Aorta (tissue), 5 donors: ENCODE data around the gene SRGAP2B. TPM values are rescaled to one million over a fixed set of nuclear protein-coding genes. Genes with fewer than 3 reads are reported as not detected.
"Not testable (repeated sequence)": the region's sequence is repeated elsewhere in the genome, so short reads cannot be mapped to it uniquely, and the experiment has no call there.

ENCODE experiments used
- ATAC-seq: fragments of 200-7000 bp; cut with Tn5 transposase; one replicate; pipeline ENCODE4 v1.9.1; 2022; ENCODE audit warnings: moderate library complexity; ENCODE audit not compliant: low FRiP score
- DNase-seq, 2 donors: peaks; one replicate each; pipeline ENCODE4 v3.0.0-alpha.2; 2020
- H3K27ac ChIP-seq, 2 donors: one replicate each; pipeline ENCODE4 v1.5.1; 2013; ENCODE audit warnings: low read length in 2 of 2, mild to moderate bottlenecking in 2 of 2, moderate library complexity in 2 of 2, control low read depth in 1 of 2, inconsistent platforms in 1 of 2, low read depth in 1 of 2
- H3K27me3 ChIP-seq, 2 donors: one replicate each; pipeline ENCODE4 v1.6.1; 2013; ENCODE audit warnings: control low read depth in 1 of 2, low read length in 1 of 2, mild to moderate bottlenecking in 1 of 2, moderate library complexity in 1 of 2; ENCODE audit not compliant: insufficient read depth in 2 of 2, control insufficient read depth in 1 of 2
- H3K36me3 ChIP-seq, 2 donors: one replicate each; pipeline ENCODE4 v1.6.1; 2013; ENCODE audit warnings: control low read depth in 1 of 2, low read length in 1 of 2, mild to moderate bottlenecking in 1 of 2; ENCODE audit not compliant: insufficient read depth in 2 of 2, control insufficient read depth in 1 of 2
- H3K4me1 ChIP-seq, 2 donors: one replicate each; pipeline ENCODE4 v1.6.1; 2013; ENCODE audit warnings: low read length in 2 of 2, control low read depth in 1 of 2, mild to moderate bottlenecking in 1 of 2, moderate library complexity in 1 of 2; ENCODE audit not compliant: insufficient read depth in 2 of 2, control insufficient read depth in 1 of 2
- H3K4me3 ChIP-seq, 2 donors: one replicate each; pipeline ENCODE4 v1.5.1; 2013; ENCODE audit warnings: low read length in 2 of 2, control low read depth in 1 of 2, mild to moderate bottlenecking in 1 of 2
- H3K9me3 ChIP-seq: one replicate; pipeline ENCODE4 v1.6.1; 2013; ENCODE audit warnings: mild to moderate bottlenecking, low read length; ENCODE audit not compliant: control insufficient read depth
- WGBS, 2 donors: extraction: QIAGEN DNeasy Blood & Tissue Kit; methylation state at CpG; one replicate each; pipeline ENCODE4 v1.1.7; 2013; 5-methylcytosine and 5-hydroxymethylcytosine counted together
- intact Hi-C, 2 donors: fragments of 100-400 bp; cut with DNase I; formaldehyde crosslinking; loops; one replicate each; pipeline versions ENCODE4 v1.14.2 to v1.15.0; 2022
- polyA plus RNA-seq, 2 donors: library from polyadenylated mRNA; stranded (reverse); fragments of 200-250 nt; gene quantifications; one replicate each; pipeline ENCODE4 v1.2.3, GENCODE V29; 2013
- total RNA-seq, 2 donors: library from RNA; stranded (reverse); fragmentation: NEBNext Ultra II Directional; extraction: Animal tissue kit (Norgen Biotek cat#: 25700); gene quantifications; one replicate each; pipeline ENCODE4 v1.2.1, GENCODE V29; 2021
- donor health status: healthy with polysubstance abuse.
- donor health status: Bipolar disorder and iron deficiency.
- donor health status: DM: no; HTN: no; CAD: no.
- donor health status: DM: no; HTN: no; CAD: no.
- donor health status: DM: yes; HTN: yes; CAD: no.

SRGAP2B gene
- total and polyA plus RNA-seq, 4 donors, result 3.5 to 51.3 (median 30.8) TPM

GRCh38 chr1:144936186-144936732, 158.9 kb downstream of the SRGAP2B start:
- ATAC-seq, H3K27me3 ChIP-seq, H3K9me3 ChIP-seq, H3K4me3 ChIP-seq, H3K4me1 ChIP-seq, H3K27ac ChIP-seq, DNase-seq, intact Hi-C loops, H3K36me3 ChIP-seq: not testable (repeated sequence)
- WGBS, 2 donors, result 94 to 100% methylated on average over 1 of the region's 4 CpGs

- H3K4me3 ChIP-seq, ATAC-seq, H3K9me3 ChIP-seq, intact Hi-C loops, H3K4me1 ChIP-seq, H3K27ac ChIP-seq, DNase-seq, H3K27me3 ChIP-seq, H3K36me3 ChIP-seq: not testable (repeated sequence)
- no CpG with 5 or more reads among the region's 3 CpGs for WGBS, 2 donors
Measured at GRCh38 chr1:144935310-144935709, 159.8 kb downstream of the SRGAP2B start.

DNA sequence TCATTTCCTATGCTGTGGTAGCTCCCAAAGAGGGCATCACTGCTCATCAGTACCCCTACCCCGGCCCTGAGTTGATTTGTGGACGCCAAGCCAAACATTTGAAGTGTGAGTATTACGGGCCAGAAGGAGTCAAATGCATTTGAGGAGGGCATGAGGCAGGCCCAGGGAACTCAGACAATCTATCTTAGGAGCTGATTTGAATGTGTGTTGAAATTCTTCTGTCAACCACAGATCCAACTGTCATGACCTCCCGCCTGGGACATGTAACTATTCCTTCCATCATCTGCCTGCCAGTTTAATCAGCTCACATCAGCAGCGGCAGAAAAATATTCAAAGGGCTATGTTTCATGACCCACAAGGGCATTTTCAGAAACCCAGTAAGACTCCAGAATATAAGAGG, 162.1 kb downstream of the SRGAP2B start:
- H3K4me1 ChIP-seq, DNase-seq, intact Hi-C loops, H3K9me3 ChIP-seq, ATAC-seq, H3K27ac ChIP-seq, H3K4me3 ChIP-seq, H3K36me3 ChIP-seq, H3K27me3 ChIP-seq: not testable (repeated sequence)
- WGBS, 2 donors, result 70 to 80% methylated on average over 4 of the region's 5 CpGs

DNA sequence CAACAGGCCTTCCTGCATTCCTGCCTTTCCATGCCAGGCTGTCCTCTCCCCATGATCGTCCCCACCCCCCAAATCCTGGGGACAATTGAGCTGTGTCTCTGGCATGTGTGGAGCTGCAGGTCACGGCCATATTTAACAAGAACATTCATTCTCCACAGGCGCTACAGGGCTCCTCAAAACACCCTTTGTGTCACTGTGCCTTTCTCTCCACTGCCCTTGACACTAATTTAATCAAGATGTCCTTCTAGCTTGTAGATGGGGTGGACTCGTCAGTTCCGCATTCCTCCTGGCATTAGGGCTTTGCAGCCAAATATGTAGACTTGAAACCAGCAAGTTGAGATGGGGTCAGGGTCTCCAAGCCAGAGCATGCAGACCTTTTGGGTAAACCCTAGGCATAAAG, 163.0 kb downstream of the SRGAP2B start:
- H3K27ac ChIP-seq, DNase-seq, ATAC-seq, H3K27me3 ChIP-seq, intact Hi-C loops, H3K36me3 ChIP-seq, H3K9me3 ChIP-seq, H3K4me1 ChIP-seq, H3K4me3 ChIP-seq: not testable (repeated sequence)
- 83 to 86% methylated on average over 4 of the region's 5 CpGs for WGBS, 2 donors

GRCh38 chr1:144931553-144931952, 163.6 kb downstream of the SRGAP2B start:
- H3K4me1 ChIP-seq, H3K4me3 ChIP-seq, H3K9me3 ChIP-seq, intact Hi-C loops, H3K27ac ChIP-seq, ATAC-seq, H3K36me3 ChIP-seq, DNase-seq, H3K27me3 ChIP-seq: not testable (repeated sequence)
- 0 to 14% methylated on average over 1 of the region's 1 CpG for WGBS, 2 donors

DNA sequence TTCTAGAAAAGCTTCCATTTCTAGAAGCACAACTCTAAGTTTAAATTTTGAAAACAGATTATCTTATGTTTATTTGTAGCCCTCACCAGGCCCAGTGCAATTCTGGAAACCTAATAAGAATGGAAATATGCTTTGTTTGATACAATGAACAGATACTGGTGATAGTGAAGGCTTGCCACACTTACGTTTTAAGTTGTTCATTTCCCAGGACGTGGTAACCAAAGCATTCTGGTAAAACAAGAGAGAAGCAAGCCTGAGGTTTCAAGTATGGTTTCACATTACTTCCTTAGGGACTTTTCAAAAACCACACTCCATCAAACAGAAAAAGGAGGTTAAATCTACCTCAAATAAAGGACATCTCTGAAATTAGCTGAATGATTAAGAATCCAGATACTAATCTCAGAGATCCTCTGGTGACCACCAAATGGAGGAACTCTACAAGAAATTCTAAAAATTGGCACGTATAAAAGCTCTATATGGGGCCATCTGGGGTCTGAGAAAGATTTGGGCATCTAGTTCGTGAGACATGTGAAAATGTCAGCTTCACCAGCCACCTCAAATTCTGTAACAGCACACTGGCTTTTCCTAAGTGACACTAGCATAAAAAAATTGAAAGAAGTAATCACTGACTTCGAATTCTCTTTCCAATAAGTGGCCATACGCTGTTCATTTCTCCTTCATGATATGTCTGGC, 164.9 kb downstream of the SRGAP2B start:
- H3K4me1 ChIP-seq, H3K36me3 ChIP-seq, H3K27me3 ChIP-seq, H3K27ac ChIP-seq, ATAC-seq, H3K9me3 ChIP-seq, H3K4me3 ChIP-seq, DNase-seq, intact Hi-C loops: not testable (repeated sequence)
- WGBS, 2 donors, result 92 to 98% methylated on average over 2 to 4 of the region's 6 CpGs

DNA sequence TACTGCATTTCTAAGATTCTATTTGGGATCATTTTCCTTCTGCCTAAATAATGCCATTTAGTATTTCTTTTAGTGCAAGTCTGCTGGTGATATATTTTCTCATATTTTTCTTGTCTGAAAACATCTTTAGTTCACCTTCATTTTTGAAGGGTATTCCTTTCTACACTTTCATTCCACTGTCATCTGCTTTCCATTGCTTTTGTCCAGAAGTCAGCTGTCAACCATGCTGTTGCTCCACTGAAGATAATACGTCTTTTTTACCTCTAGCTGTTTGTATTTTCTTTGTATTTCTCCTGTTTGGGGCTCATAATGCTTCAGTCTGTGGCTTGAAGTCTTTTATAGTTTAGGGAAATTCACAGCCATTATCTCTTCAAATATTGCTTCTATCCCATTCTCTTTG, 167.8 kb downstream of the SRGAP2B start:
- H3K9me3 ChIP-seq, ATAC-seq, DNase-seq, H3K27ac ChIP-seq, intact Hi-C loops, H3K36me3 ChIP-seq, H3K4me1 ChIP-seq, H3K4me3 ChIP-seq, H3K27me3 ChIP-seq: not testable (repeated sequence)
- 86 to 95% methylated on average over 1 of the region's 1 CpG for WGBS, 2 donors

GRCh38 chr1:144923640-144924039, 171.5 kb downstream of the SRGAP2B start:
- intact Hi-C loops, H3K4me1 ChIP-seq, H3K27me3 ChIP-seq, H3K9me3 ChIP-seq, DNase-seq, H3K36me3 ChIP-seq, H3K4me3 ChIP-seq, H3K27ac ChIP-seq: not testable (repeated sequence)
- peak; percentile 77 for ATAC-seq
- WGBS, 2 donors, result no CpG with 5 or more reads among the region's 5 CpGs

GRCh38 chr1:144922785-144923184, 172.3 kb downstream of the SRGAP2B start:
- H3K27ac ChIP-seq, result peak overlapping the region in 1 of 2 donors; percentile 44
- H3K27me3 ChIP-seq, intact Hi-C loops, H3K4me1 ChIP-seq, H3K4me3 ChIP-seq, H3K36me3 ChIP-seq, H3K9me3 ChIP-seq, ATAC-seq, DNase-seq: not testable (repeated sequence)
- 4 to 19% methylated on average over 3 of the region's 4 CpGs for WGBS, 2 donors
